Small intestine (tissue), 7 donors: ENCODE data around the gene NINJ2. TPM values are rescaled to one million over a fixed set of nuclear protein-coding genes. Genes with fewer than 3 reads are reported as not detected.

Source experiments
- DNase-seq, 2 donors: peaks; one replicate each; pipeline versions ENCODE4 v3.0.0 to v3.0.0-alpha.2; 2013
- FAIRE-seq: peaks from 2 replicates; lab custom pipeline; 2012; peaks lifted over from hg19 to GRCh38; lab: Jason Lieb, UNC
- H3K27ac ChIP-seq, 3 donors: one replicate each; pipeline ENCODE4 v1.5.1; 2013; ENCODE audit warnings: low read length in 2 of 3, mild to moderate bottlenecking in 2 of 3, control low read depth in 1 of 3, inconsistent platforms in 1 of 3, low read depth in 1 of 3, moderate library complexity in 1 of 3
- H3K27me3 ChIP-seq, 3 donors: one replicate each; pipeline ENCODE4 v1.6.1; 2013; ENCODE audit warnings: low read length in 3 of 3, inconsistent platforms in 1 of 3; ENCODE audit not compliant: control insufficient read depth in 3 of 3, insufficient read depth in 3 of 3
- H3K36me3 ChIP-seq, 3 donors: one replicate each; pipeline ENCODE4 v1.6.1; 2013; ENCODE audit warnings: low read length in 3 of 3, inconsistent platforms in 1 of 3, low read depth in 1 of 3, mild to moderate bottlenecking in 1 of 3, moderate library complexity in 1 of 3; ENCODE audit not compliant: control insufficient read depth in 3 of 3, insufficient read depth in 2 of 3
- H3K4me1 ChIP-seq, 3 donors: one replicate each; pipeline ENCODE4 v1.6.1; 2013; ENCODE audit warnings: low read length in 2 of 3, inconsistent platforms in 1 of 3, low read depth in 1 of 3, mild to moderate bottlenecking in 1 of 3, moderate library complexity in 1 of 3; ENCODE audit not compliant: control insufficient read depth in 3 of 3, insufficient read depth in 2 of 3
- H3K4me3 ChIP-seq, 3 donors: one replicate each; pipeline ENCODE4 v1.5.1; 2013; ENCODE audit warnings: low read length in 3 of 3, control low read depth in 1 of 3, inconsistent platforms in 1 of 3, low read depth in 1 of 3, mild to moderate bottlenecking in 1 of 3, moderate library complexity in 1 of 3
- H3K9me3 ChIP-seq, 2 donors: one replicate each; pipeline ENCODE4 v1.6.1; 2013; ENCODE audit warnings: low read depth in 1 of 2, low read length in 1 of 2; ENCODE audit not compliant: control insufficient read depth in 2 of 2, insufficient read depth in 1 of 2
- WGBS, 3 donors: extraction: QIAGEN DNeasy Blood & Tissue Kit; methylation state at CpG; one replicate each; pipeline ENCODE4 v1.1.7; 2013; 5-methylcytosine and 5-hydroxymethylcytosine counted together
- polyA plus RNA-seq, 4 donors: library from polyadenylated mRNA; stranded (reverse) in 3 of 4; unstranded in 1 of 4; fragments of 200-250 nt in 3 of 4; fragments of 120-200 nt in 1 of 4; gene quantifications; one replicate each; pipeline versions ENCODE4 v1.2.1 to v1.2.3, GENCODE V29; 2013
- donor health status: healthy with polysubstance abuse.
- donor health status: control.
- donor health status: control.
- donor health status: Bipolar disorder and iron deficiency.
- donor health status: healthy.

The NINJ2 gene
- polyA plus RNA-seq, 4 donors, result 0.67 to 8.1 (median 3.8) TPM

GRCh38 chr12:527729-528128 is 135.5 kb downstream of the NINJ2 start:
- 84 to 89% (median 87%) methylated on average over 4 of the region's 4 CpGs for WGBS, 3 donors
- no peak for FAIRE-seq

DNA sequence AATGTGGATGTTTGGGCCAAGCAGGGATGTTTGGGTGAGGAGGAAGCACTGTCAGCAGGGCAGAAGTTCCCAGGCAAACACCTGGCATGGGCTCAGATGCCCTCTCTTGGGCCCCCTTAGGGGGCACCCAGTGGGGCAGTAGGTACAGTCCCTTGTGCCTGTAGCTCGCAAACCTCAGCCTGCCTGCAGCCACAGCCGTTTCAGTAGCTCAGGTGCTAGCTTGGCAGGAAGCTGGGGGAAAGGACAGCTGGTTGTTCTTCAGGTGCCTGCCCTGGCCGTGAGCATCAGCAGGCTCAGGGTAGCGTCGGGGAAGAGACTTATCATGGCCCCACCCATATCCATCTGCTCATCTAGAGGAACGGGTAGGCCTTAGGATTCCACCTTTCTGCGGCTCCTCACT is 136.0 kb downstream of the NINJ2 start:
- Histone ChIP-seq H3K27ac (no peak overlapping the region), H3K4me3 (no peak overlapping the region), H3K9me3 (peaks cover 0 to 13% of the 10 kb centered on the region in 2 donors), H3K36me3 (no peaks in the 10 kb centered on the region), H3K27me3 (no peaks in the 10 kb centered on the region), H3K4me1 (no peaks in the 10 kb centered on the region)
- DNase-seq (no peak), FAIRE-seq (no peak)
- 50 to 67% (median 53%) methylated on average over 7 of the region's 7 CpGs for WGBS, 3 donors

More at GRCh38 chr12:527729-528128, 135.5 kb downstream of the NINJ2 start:
- H3K27ac ChIP-seq, result no peak overlapping the region
- H3K4me3 ChIP-seq, result no peak overlapping the region
- H3K9me3 ChIP-seq, result peaks cover 0 to 13% of the 10 kb centered on the region in 2 donors
- no peak for DNase-seq
- H3K4me1 ChIP-seq, result no peaks in the 10 kb centered on the region
- H3K36me3 ChIP-seq, result no peaks in the 10 kb centered on the region
- no peaks in the 10 kb centered on the region for H3K27me3 ChIP-seq

DNA sequence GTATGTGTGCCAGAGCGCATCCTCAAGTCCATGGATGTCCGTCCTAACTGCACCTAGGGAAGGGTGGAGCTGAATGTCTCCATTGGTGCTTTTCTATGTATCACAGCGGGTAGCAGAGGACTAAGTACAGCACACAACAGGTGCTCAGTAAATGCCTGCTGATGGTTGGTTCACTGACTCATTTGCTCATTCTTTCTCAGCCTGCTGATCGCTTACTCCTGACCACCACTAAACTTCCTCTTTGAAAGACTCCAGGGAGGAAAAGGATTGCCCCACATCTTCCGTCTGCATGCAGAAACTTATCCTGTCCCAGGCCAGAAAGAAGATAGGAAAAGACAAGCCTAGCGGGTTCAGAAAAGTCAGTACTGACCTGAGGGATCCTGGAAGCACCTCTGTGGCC is 137.2 kb downstream of the NINJ2 start:
- H3K4me1 ChIP-seq, result no peaks in the 10 kb centered on the region
- 83 to 94% (median 90%) methylated on average over 6 of the region's 6 CpGs for WGBS, 3 donors
- no peaks in the 10 kb centered on the region for H3K36me3 ChIP-seq
- H3K9me3 ChIP-seq, result peaks cover 0 to 10% of the 10 kb centered on the region in 2 donors
- DNase-seq, result no peak
- H3K27me3 ChIP-seq, result no peaks in the 10 kb centered on the region
- FAIRE-seq, result no peak
- H3K4me3 ChIP-seq, result no peak overlapping the region
- H3K27ac ChIP-seq, result no peak overlapping the region

- Histone ChIP-seq H3K9me3 (peaks cover 0 to 5% of the 10 kb centered on the region in 2 donors), H3K4me3 (no peak overlapping the region), H3K4me1 (no peaks in the 10 kb centered on the region), H3K36me3 (no peaks in the 10 kb centered on the region), H3K27ac (no peak overlapping the region), H3K27me3 (no peaks in the 10 kb centered on the region)
- DNase-seq (no peak), FAIRE-seq (no peak)
- 65 to 69% (median 66%) methylated on average over 10 of the region's 10 CpGs for WGBS, 3 donors
Measured at GRCh38 chr12:524167-524951, 138.9 kb downstream of the NINJ2 start.

GRCh38 chr12:522692-523378 is 140.4 kb downstream of the NINJ2 start:
- no peaks in the 10 kb centered on the region for H3K9me3 ChIP-seq
- H3K4me3 ChIP-seq, result no peak overlapping the region
- no peaks in the 10 kb centered on the region for H3K36me3 ChIP-seq
- WGBS, 3 donors, result 71 to 84% (median 78%) methylated on average over 7 of the region's 7 CpGs
- H3K27me3 ChIP-seq, result no peaks in the 10 kb centered on the region
- no peak for FAIRE-seq
- H3K27ac ChIP-seq, result no peak overlapping the region
- H3K4me1 ChIP-seq, result no peaks in the 10 kb centered on the region
- no peak for DNase-seq

DNA sequence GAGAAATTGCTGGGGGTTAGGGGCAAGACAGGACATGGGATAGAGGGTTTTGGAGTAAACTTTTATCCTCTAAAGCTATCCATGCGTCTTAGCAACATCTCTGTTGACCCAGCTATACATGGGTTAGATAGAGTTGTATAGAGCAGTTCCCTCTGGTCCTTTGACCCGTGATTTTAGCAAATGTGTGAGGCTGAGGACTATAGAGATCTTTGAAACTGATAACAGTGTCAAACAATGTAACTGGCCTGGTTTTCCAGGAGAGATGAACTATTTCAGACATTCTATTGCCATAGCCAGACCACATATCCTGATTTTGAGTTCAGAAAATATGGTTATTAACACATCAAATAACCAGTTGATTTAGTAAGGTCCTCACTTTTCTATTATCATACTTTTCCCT is 143.1 kb downstream of the NINJ2 start:
- H3K27me3 ChIP-seq, result peaks cover 0 to 4% (median 0%) of the 10 kb centered on the region in 3 donors
- H3K36me3 ChIP-seq, result no peaks in the 10 kb centered on the region
- FAIRE-seq (no peak), DNase-seq (no peak)
- no peaks in the 10 kb centered on the region for H3K9me3 ChIP-seq
- no peak overlapping the region for H3K4me3 ChIP-seq
- no peaks in the 10 kb centered on the region for H3K4me1 ChIP-seq
- 63 to 74% (median 69%) methylated on average over 2 of the region's 2 CpGs for WGBS, 3 donors
- H3K27ac ChIP-seq, result no peak overlapping the region

- FAIRE-seq, result no peak
- 71 to 74% (median 74%) methylated on average over 3 of the region's 3 CpGs for WGBS, 3 donors
Measured at GRCh38 chr12:517538-517937, 145.7 kb downstream of the NINJ2 start.

More at GRCh38 chr12:517538-517937, 145.7 kb downstream of the NINJ2 start:
- Histone ChIP-seq H3K9me3 (no peaks in the 10 kb centered on the region), H3K4me1 (no peaks in the 10 kb centered on the region), H3K4me3 (no peak overlapping the region), H3K27me3 (peaks cover 0 to 4% (median 0%) of the 10 kb centered on the region in 3 donors), H3K36me3 (no peaks in the 10 kb centered on the region), H3K27ac (no peak overlapping the region)
- no peak for DNase-seq
